GM12872 (cell line): Measurements from ENCODE around the gene FOXG1.
A peak's percentile ranks its signal among the peaks of the same experiment; 100 is the strongest.

ENCODE experiments used
- CTCF ChIP-seq: IDR thresholded peaks from 3 replicates; pipeline ENCODE4 v1.5.1; 2011; ENCODE audit warnings: low read depth, mild to moderate bottlenecking, low read length, moderate library complexity; ENCODE audit not compliant: insufficient read depth

The FOXG1 gene

GRCh38 chr14:28773861-28774691 is 7.5 kb downstream of the FOXG1 start:
- TF ChIP-seq CTCF: peak; percentile 34; the same call in 2 of the 3 replicates

- no peak for TF ChIP-seq CTCF
Observed at GRCh38 chr14:28774764-28775735, 8.5 kb downstream of the FOXG1 start.

GRCh38 chr14:28776482-28777266 is 10.1 kb downstream of the FOXG1 start:
- TF ChIP-seq CTCF: no peak

GRCh38 chr14:28777471-28778137 is 11.0 kb downstream of the FOXG1 start:
- TF ChIP-seq CTCF: no peak

- no peak for TF ChIP-seq CTCF
Observed at GRCh38 chr14:28778138-28779117, 11.8 kb downstream of the FOXG1 start.

GRCh38 chr14:28779456-28779855 is 12.9 kb downstream of the FOXG1 start:
- TF ChIP-seq CTCF: no peak
